HG02884 (cell line): ENCODE results near the gene AJAP1.

Source experiments
- ATAC-seq: cut with Tn5 transposase; IDR thresholded peaks from one replicate; pipeline ENCODE4 v1.9.1; 2021; ENCODE audit warnings: mild to moderate bottlenecking, moderate library complexity; ENCODE audit not compliant: unreplicated experiment

AJAP1 gene

DNA sequence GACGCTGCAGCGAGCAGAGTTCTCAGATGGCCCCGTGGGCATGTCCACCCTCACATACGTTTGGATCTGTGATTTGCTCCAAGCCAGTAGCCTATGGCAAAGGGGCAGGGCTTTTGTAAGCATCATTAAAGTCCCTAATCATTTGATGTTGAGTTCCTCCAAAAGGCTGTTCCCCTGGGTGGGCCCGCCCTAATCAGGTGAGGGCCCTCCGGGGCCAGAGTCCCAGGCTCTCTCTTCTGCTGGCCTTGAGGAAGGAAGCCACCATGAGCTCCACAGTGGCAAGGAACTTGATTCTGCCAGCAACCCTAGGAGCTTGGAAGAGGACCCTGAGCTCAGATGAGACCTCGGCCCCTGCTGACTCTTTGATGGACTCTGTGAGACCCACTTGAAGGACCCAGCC lies 25.4 kb upstream of the AJAP1 start:
- ATAC-seq, result no peak

DNA sequence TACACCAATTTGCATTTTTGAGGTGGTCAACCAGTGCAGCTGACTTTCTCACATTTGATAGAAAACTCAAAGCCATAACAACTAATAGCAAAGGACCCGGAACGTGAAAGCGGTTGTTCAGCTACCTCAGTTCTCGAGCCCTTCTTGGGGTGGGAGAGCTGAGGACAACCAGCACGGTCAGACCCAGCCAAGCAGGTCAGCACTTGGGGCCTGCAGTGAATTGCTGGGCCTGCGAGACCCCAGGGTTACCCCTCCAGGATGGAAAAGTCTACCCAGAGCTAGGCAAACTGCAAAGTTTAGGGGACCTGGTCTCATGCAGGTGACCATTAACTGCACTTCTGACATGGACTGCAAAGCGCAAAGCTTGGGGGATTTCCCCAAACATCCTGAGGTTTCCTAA lies 23.8 kb upstream of the AJAP1 start:
- no peak for ATAC-seq

DNA sequence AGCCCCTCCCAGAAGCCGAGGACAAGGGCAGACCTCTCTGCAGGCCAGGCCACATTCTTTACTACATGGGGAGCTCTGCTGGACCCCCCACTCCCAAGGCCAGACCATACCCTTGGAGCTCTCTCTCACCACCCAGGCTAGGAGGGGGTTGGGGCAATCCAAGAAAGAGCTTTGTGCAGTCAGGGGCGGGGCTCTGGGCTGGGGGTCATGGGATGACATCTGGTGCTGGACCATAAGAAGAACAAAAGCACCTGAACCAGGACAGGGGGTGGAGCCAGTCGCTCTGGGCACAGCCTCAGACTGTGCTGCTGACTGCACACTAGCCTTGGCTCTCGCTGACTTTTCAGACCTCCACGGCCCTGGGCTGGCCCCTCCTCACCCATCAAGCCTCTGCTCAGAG lies 23.1 kb upstream of the AJAP1 start:
- no peak for ATAC-seq

- no peak for ATAC-seq
Measured at GRCh38 chr1:4633346-4633745, 21.1 kb upstream of the AJAP1 start.

- ATAC-seq, result no peak
Measured at GRCh38 chr1:4634156-4634792, 20.1 kb upstream of the AJAP1 start.

- no peak for ATAC-seq
Measured at GRCh38 chr1:4634793-4635406, 19.5 kb upstream of the AJAP1 start.

DNA sequence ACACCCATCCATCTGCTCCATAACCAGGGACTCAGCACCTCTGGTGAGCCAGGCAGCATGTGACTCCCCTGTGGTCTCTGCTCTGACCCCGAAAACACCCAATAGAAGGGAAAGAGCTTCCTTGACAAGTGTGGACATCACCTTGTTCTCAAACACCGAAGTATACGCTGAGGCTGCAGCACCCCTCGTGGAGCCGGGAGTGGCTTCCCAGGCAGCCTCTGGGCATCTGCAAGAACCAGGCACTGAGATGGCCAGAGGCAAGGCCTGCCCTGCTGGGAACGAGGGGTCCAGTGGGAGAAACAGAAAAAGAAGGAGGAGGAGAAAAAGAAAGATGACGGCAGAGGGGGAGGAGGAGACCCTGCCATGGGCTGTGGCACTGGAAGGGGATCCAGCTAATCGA lies 18.2 kb upstream of the AJAP1 start:
- ATAC-seq, result no peak

DNA sequence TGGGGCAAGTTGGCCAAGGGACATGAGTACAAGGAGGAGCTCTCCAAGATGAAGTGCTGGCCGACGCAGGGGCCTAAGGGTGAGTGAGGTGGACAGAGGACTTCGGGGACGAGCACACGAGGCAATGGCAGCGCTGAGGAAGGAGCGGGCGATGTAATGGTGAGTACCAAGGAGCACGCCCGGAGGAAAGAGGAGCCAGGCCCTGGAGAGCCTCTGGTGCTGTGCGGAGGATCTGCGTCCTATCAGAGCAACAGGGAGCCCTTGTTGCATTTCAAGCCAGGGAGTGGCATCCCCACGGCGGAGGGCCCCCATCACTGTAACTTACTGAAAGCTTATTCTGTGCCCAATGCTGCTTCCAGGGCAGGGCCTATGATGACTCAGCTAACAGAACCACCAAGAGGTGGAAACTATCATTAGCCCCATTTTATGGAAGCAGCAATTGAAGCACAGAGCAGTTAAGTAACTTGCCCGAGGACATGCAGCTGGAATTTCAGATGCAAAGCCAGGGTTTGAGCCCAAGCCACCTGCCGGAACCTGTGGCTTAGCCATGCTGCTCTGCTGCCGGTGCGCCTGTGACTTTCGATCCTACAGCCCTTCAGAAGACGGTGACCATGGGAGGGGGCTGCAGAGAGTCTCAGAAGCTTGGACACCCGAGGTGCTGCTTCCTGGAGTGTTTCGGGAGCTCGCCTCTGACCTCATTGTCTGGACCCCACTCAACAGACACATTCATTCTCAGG lies 17.6 kb upstream of the AJAP1 start:
- no peak for ATAC-seq

DNA sequence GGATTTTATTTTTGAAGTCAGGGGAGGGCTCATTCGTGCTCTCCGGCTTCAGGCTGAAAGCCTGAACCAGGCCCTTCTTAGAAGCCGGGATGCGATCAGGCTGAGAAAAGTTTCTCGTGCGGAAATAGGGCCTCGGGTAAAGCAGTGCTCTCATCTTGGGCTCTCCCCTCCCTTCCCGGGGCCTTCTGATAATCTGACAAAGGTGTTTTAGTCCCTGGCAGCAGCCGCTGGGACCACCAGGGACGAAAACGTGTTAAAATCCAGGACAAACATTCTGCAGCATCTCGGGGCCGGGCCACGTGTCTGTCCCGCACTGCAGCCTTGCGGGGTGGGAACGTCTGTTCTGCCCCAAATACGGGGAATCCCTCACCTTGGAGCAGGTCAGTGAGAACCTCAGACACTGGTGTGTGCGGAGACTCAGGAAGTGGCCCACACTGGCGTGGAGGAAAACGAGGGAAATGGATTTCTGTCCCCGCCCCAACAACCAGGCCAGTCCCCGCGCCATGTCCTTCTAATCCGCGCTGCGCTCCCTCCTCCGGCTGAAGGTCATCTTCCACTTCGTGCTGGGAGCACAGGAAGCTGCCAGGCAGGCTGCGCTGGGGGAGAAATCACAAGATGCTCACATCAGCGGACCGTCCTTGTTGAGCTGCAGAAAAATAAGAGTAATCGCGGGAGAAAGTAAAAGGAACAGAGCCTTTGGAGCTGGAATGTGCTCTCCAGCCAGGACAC lies 16.6 kb upstream of the AJAP1 start:
- no peak for ATAC-seq

DNA sequence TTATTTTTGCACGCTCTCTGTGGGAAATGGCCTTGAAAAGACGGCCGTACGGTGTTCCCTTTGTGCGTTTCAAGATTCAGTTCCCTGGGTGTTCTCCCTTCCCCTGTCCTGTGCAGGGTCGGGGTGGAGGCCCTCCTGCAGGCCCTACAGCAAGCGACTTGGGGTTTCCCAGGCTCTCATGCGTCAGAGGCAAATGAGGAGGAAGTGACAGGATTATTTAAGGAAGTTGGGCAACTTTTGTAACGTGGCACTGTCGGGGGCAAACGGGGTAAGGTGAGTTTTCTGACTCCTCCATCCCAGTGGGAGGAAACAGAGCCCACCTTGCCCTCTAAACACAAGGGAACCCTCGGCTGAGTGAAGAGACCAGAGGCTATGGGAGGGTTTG lies 16.1 kb upstream of the AJAP1 start:
- ATAC-seq, result no peak

GRCh38 chr1:4640931-4641330 lies 13.5 kb upstream of the AJAP1 start:
- ATAC-seq, result no peak

DNA sequence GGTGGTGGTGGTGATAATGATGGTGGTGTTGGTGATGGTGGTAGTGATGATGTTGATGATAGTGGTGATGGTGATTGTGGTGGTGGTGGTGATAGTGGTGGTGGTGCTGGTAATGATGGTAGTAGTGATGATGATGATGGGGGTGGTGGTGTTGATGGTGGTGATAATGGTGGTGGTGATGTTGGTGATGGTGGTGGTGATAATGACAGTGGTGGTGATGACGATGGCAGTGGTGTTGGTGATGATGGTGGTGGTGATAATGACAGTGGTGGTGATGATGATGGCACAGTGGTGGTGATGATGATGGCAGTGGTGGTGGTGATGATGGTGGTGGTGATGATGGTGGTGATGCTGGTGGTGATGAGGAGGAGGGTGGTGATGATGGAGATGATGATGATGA lies 7.0 kb upstream of the AJAP1 start:
- ATAC-seq, result no peak

DNA sequence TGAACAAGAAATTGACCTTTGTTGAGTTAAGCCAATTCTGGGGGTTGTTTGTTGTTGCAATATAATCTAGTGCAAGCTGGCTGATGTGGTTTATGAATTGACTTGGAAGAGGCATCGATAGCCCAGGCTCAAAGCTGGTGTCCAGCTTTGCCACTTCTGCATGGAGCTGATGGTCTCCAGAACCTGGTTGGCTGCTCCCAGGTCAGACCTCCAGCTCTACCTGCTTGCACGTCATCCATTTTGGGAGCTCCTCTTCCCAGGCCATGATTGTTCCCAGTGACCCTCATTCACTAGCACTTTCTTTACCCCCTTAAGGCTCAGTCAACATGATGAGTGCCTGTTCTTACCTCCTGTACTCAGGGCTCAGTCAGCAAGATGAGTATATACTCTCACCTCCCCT lies 5.8 kb upstream of the AJAP1 start:
- no peak for ATAC-seq

GRCh38 chr1:4650481-4650880 lies 3.9 kb upstream of the AJAP1 start:
- ATAC-seq, result no peak

- ATAC-seq, result no peak
Measured at GRCh38 chr1:4650981-4651380, 3.4 kb upstream of the AJAP1 start.

GRCh38 chr1:4652631-4653327 lies 1.6 kb upstream of the AJAP1 start:
- ATAC-seq, result no peak

DNA sequence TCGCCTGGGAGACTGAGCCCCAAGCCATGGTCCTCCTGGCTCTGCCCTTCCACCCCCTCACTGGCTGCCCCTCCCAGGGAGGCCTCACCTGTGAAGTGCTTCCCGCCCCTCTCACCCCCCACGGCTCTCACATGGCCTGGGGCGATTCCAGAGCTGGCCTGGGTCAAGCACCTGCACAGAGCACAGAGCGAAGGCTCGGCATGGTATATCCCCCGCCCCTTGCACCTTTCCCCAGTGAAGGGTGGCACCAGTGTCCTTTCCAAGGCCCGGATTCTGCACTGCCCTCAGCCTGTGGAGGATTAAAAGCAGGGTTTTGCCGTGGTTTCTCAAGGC lies 1.1 kb upstream of the AJAP1 start:
- no peak for ATAC-seq

DNA sequence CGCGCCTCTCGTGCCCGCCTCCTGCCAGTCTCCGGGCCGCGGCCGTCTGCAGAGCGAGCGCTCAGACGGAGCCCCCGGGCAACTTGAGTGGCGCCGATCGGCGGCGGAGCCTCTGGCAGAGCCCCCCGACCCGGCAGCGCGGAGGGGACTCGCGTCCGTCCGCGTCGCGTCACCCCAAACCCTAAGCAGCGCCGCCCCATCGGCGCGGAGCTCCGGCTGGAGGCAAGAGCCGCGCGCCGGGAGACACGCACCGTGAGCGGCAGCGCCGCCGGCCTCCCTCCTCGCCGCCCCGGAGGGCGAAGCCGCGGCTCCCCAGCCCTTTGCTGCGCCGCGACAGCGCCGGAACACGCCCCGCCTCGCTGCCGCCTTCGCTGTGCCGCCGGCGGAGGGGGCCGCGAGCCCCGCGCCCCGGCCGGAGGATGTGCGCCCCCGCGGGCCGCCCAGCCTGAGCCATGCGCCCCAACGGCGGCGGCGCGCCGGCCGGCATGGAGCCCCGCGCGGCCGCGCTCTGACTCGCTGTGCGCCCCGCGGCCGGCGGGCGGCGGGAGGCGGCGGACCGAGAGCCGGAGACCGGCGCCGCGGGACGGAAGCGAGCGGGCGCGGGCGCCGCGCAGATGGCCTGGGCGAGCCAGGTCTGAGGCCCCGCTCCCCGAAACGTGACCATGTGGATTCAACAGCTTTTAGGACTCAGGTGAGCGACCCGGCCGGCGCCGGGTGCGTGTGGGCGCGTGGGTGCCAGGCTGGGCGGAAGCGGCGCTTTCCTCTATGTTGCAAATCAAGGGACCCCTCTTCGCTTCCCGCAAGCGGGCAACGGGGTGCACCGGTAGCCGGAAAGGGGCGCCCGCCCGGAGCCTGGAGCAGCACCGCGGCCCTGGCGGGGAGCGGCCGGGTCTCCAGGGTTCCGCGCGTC lies 610 bp downstream of the AJAP1 start:
- no peak for ATAC-seq

DNA sequence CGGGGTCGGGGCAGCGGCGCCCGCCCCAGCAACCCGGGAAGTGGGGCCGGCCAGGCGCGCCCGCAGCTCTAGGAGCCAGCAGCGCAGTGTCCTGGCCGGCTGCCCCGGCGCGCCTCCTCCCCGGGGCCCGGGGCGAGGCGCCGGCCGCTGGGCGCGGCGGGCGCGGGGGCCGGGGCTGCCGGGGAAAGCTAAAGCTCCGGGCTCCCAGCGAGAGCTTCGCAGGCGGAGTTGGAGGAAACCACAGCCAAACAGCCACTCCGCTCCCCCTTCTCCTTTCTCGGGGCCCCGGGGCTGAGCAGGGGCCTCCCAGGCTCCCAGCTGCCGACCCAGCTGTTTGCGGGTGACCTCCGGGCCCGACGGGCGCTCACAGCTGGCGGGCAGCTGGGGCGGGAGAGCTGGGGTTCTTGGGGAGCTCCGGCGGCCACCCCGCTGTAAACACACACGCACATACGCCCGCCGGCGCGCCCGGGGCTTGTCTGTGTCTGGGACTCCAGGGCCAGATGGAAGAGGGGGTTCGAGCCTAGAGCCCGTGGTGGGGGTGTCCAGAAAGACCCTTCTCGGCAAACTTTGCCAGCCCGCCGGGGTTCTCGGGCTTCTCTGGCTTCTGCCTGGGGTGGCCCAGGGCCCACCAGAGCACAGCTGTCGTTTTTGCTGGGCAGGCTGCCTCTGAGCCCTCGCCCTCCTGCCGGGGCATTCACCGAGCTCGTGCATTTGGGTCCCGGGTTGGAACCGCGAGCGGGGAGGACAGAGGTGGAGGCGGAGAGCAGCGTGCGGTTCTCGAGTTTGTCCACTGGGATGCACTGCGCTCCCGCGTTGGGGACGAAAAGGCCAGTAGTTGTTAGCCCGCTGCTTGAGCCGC lies 1.5 kb downstream of the AJAP1 start:
- no peak for ATAC-seq
